ENCODE results near the gene NCKAP5L.
"Not testable (repeated sequence)": the region's sequence is repeated elsewhere in the genome, so short reads cannot be mapped to it uniquely, and the experiment has no call there.

NCKAP5L gene

GRCh38 chr12:49873361-49873934 is 45.2 kb upstream of the NCKAP5L start:
- H3K4me3 ChIP-seq (ENCODE audit: low read depth, low read length): no peak overlapping the region
- no peak for DNase-seq (ENCODE audit: low read depth)
- in situ Hi-C loops (cut with HindIII; ENCODE audit: low sequenced_read_pairs): no loop called here
- TF ChIP-seq CTCF (IDR thresholded peaks at IDR 0.05; ENCODE audit: low read depth, low read length, missing control alignments): no peak

GRCh38 chr12:49872781-49873181 is 44.6 kb upstream of the NCKAP5L start:
- no peak for TF ChIP-seq CTCF (IDR thresholded peaks at IDR 0.05; ENCODE audit: low read depth, low read length, missing control alignments)
- DNase-seq (ENCODE audit: low read depth): no peak
- no peak overlapping the region for H3K4me3 ChIP-seq (ENCODE audit: low read depth, low read length)
- in situ Hi-C loops (cut with HindIII; ENCODE audit: low sequenced_read_pairs): no loop called here

GRCh38 chr12:49872381-49872780 is 44.2 kb upstream of the NCKAP5L start:
- DNase-seq (ENCODE audit: low read depth): no peak
- no peak overlapping the region for H3K4me3 ChIP-seq (ENCODE audit: low read depth, low read length)
- no peak for TF ChIP-seq CTCF (IDR thresholded peaks at IDR 0.05; ENCODE audit: low read depth, low read length, missing control alignments)
- in situ Hi-C loops (cut with HindIII; ENCODE audit: low sequenced_read_pairs): no loop called here

- in situ Hi-C loops (cut with HindIII; ENCODE audit: low sequenced_read_pairs); H3K4me3 ChIP-seq (ENCODE audit: low read depth, low read length); DNase-seq (ENCODE audit: low read depth): not testable (repeated sequence)
These were observed 43.6 kb upstream of the NCKAP5L start for GRCh38 chr12:49871811-49872251.

- no peak overlapping the region for H3K4me3 ChIP-seq (ENCODE audit: low read depth, low read length)
- no peak for TF ChIP-seq CTCF (IDR thresholded peaks at IDR 0.05; ENCODE audit: low read depth, low read length, missing control alignments)
- in situ Hi-C loops (cut with HindIII; ENCODE audit: low sequenced_read_pairs): no loop called here
- DNase-seq (ENCODE audit: low read depth): no peak
These were observed 43.0 kb upstream of the NCKAP5L start for GRCh38 chr12:49871263-49871561.

GRCh38 chr12:49870501-49871262 is 42.5 kb upstream of the NCKAP5L start:
- no peak for TF ChIP-seq CTCF (IDR thresholded peaks at IDR 0.05; ENCODE audit: low read depth, low read length, missing control alignments)
- in situ Hi-C loops (cut with HindIII; ENCODE audit: low sequenced_read_pairs): no loop called here

GRCh38 chr12:49869816-49870500 is 41.7 kb upstream of the NCKAP5L start:
- no peak for TF ChIP-seq CTCF (IDR thresholded peaks at IDR 0.05; ENCODE audit: low read depth, low read length, missing control alignments)
- DNase-seq (ENCODE audit: low read depth): no peak
- H3K4me3 ChIP-seq (ENCODE audit: low read depth, low read length): no peak overlapping the region
- in situ Hi-C loops (cut with HindIII; ENCODE audit: low sequenced_read_pairs): no loop called here

More at GRCh38 chr12:49870501-49871262, 42.5 kb upstream of the NCKAP5L start:
- H3K4me3 ChIP-seq (ENCODE audit: low read depth, low read length): no peak overlapping the region
- no peak for DNase-seq (ENCODE audit: low read depth)
